A673 (cell line): Measurements from ENCODE around the gene ZNF831.

Source experiments
- CTCF ChIP-seq: fragments of 300-800, 200-600 bp; sonication (generic); conservative IDR thresholded peaks from 2 replicates; pipeline ENCODE4 v1.5.1; 2017; ENCODE audit warnings: low read depth, mild to moderate bottlenecking, antibody characterized with exemption, low read length, moderate library complexity, mixed read lengths
- EZH2 ChIP-seq: fragments of 200-600 bp; sonication (generic); IDR thresholded peaks from 2 replicates; pipeline ENCODE4 v1.6.1; 2017; ENCODE audit warnings: borderline replicate concordance, low read depth, mild to moderate bottlenecking, mixed read lengths, antibody characterized with exemption, low read length; ENCODE audit not compliant: poor library complexity, severe bottlenecking

- no peak for TF ChIP-seq CTCF
- no peak for TF ChIP-seq EZH2
Observed at GRCh38 chr20:59138114-59138748, 25.4 kb upstream of the ZNF831 start.
